KOPT-K1 (cell line): ENCODE data around the gene GABRQ.
"Not testable (repeated sequence)": the region's sequence is repeated elsewhere in the genome, so short reads cannot be mapped to it uniquely, and the experiment has no call there.

Source experiments
- H3K27ac ChIP-seq: fragments of 200-600 bp; sonication (generic); 2 replicates; pipeline ENCODE4 v1.5.1; 2016; ENCODE audit warnings: antibody characterized with exemption, mild to moderate bottlenecking, low read depth, low read length; ENCODE audit not compliant: poor library complexity, severe bottlenecking
- H3K36me3 ChIP-seq: fragments of 200-600 bp; sonication (generic); 2 replicates; pipeline ENCODE4 v1.5.1; 2017; ENCODE audit warnings: antibody characterized with exemption, mild to moderate bottlenecking, low read length, moderate library complexity; ENCODE audit not compliant: insufficient read depth
- H3K9me3 ChIP-seq: fragments of 200-600 bp; sonication (generic); 2 replicates; pipeline ENCODE4 v1.5.1; 2017; ENCODE audit warnings: antibody characterized with exemption, low read length, mild to moderate bottlenecking; ENCODE audit not compliant: insufficient read depth, poor library complexity, severe bottlenecking

GABRQ gene

GRCh38 chrX:152642931-152643564 lies 5.4 kb downstream of the GABRQ start:
- Histone ChIP-seq H3K27ac (no peak overlapping the region), H3K36me3 (no peaks in the 10 kb centered on the region), H3K9me3 (no peaks in the 10 kb centered on the region)

- no peaks in the 10 kb centered on the region for H3K9me3 ChIP-seq
- no peak overlapping the region for H3K27ac ChIP-seq
- H3K36me3 ChIP-seq: no peaks in the 10 kb centered on the region
Measured at GRCh38 chrX:152646961-152647360, 9.3 kb downstream of the GABRQ start.

- no peaks in the 10 kb centered on the region for H3K9me3 ChIP-seq
- H3K36me3 ChIP-seq: no peaks in the 10 kb centered on the region
- H3K27ac ChIP-seq: no peak overlapping the region
Measured at GRCh38 chrX:152647978-152648377, 10.3 kb downstream of the GABRQ start.

GRCh38 chrX:152652060-152652459 lies 14.4 kb downstream of the GABRQ start:
- Histone ChIP-seq H3K9me3 (no peaks in the 10 kb centered on the region), H3K36me3 (no peaks in the 10 kb centered on the region), H3K27ac (no peak overlapping the region)

- no peaks in the 10 kb centered on the region for H3K9me3 ChIP-seq
- no peak overlapping the region for H3K27ac ChIP-seq
Measured at GRCh38 chrX:152652467-152652866, 14.8 kb downstream of the GABRQ start.

GRCh38 chrX:152656087-152656486 lies 18.4 kb downstream of the GABRQ start:
- Histone ChIP-seq H3K36me3 (no peaks in the 10 kb centered on the region), H3K9me3 (no peaks in the 10 kb centered on the region)

More at GRCh38 chrX:152652467-152652866, 14.8 kb downstream of the GABRQ start:
- H3K36me3 ChIP-seq: no peaks in the 10 kb centered on the region

GRCh38 chrX:152656890-152657289 lies 19.2 kb downstream of the GABRQ start:
- no peaks in the 10 kb centered on the region for H3K9me3 ChIP-seq
- no peaks in the 10 kb centered on the region for H3K36me3 ChIP-seq
- no peak overlapping the region for H3K27ac ChIP-seq

More at GRCh38 chrX:152656087-152656486, 18.4 kb downstream of the GABRQ start:
- H3K27ac ChIP-seq: no peak overlapping the region

- Histone ChIP-seq H3K36me3 (no peaks in the 10 kb centered on the region), H3K9me3 (no peaks in the 10 kb centered on the region), H3K27ac (no peak overlapping the region)
Measured at GRCh38 chrX:152658302-152658701, 20.6 kb downstream of the GABRQ start.

GRCh38 chrX:152663086-152663485 lies 25.4 kb downstream of the GABRQ start:
- H3K9me3 ChIP-seq: no peaks in the 10 kb centered on the region
- H3K27ac ChIP-seq: no peak overlapping the region
- no peaks in the 10 kb centered on the region for H3K36me3 ChIP-seq

- Histone ChIP-seq H3K9me3 (no peaks in the 10 kb centered on the region), H3K36me3 (no peaks in the 10 kb centered on the region), H3K27ac (no peak overlapping the region)
Measured at GRCh38 chrX:152674135-152674534, 36.4 kb downstream of the GABRQ start.

- H3K36me3 ChIP-seq: not testable (repeated sequence)
Measured at GRCh38 chrX:152674652-152675051, 37.0 kb downstream of the GABRQ start.

GRCh38 chrX:152681012-152681411 lies 43.3 kb downstream of the GABRQ start:
- not testable (repeated sequence) for H3K36me3 ChIP-seq, H3K27ac ChIP-seq, H3K9me3 ChIP-seq

More at GRCh38 chrX:152674652-152675051, 37.0 kb downstream of the GABRQ start:
- not testable (repeated sequence) for H3K27ac ChIP-seq, H3K9me3 ChIP-seq

GRCh38 chrX:152697952-152698931 lies 60.5 kb downstream of the GABRQ start, which contains the start of gene MAGEA3:
Gene MAGEA3, plus strand, starts transcription at chrX:152698794. Its CDS starts 2,039 bp downstream, at chrX:152700833.
- not testable (repeated sequence) for H3K9me3 ChIP-seq, H3K27ac ChIP-seq, H3K36me3 ChIP-seq

- not testable (repeated sequence) for H3K27ac ChIP-seq, H3K9me3 ChIP-seq
Measured at GRCh38 chrX:152700390-152700789, 62.7 kb downstream of the GABRQ start.

GRCh38 chrX:152706500-152706899 lies 68.8 kb downstream of the GABRQ start:
- H3K36me3 ChIP-seq, H3K27ac ChIP-seq: not testable (repeated sequence)

More at GRCh38 chrX:152700390-152700789, 62.7 kb downstream of the GABRQ start:
- not testable (repeated sequence) for H3K36me3 ChIP-seq

More at GRCh38 chrX:152706500-152706899, 68.8 kb downstream of the GABRQ start:
- not testable (repeated sequence) for H3K9me3 ChIP-seq
